ENCODE results near the gene MEI1.
A peak's percentile ranks its signal among the peaks of the same experiment; 100 is the strongest.
"Not testable (repeated sequence)": the region's sequence is repeated elsewhere in the genome, so short reads cannot be mapped to it uniquely, and the experiment has no call there.

The MEI1 gene

GRCh38 chr22:41664951-41665350 lies 34.4 kb upstream of the MEI1 start:
- in situ Hi-C loops (cut with HindIII; ENCODE audit: low sequenced_read_pairs) = no loop called here
- H3K4me3 ChIP-seq (ENCODE audit: low read depth, low read length) = no peak overlapping the region

GRCh38 chr22:41668971-41669911 lies 30.1 kb upstream of the MEI1 start:
- DNase-seq (ENCODE audit: low read depth, low spot score) = peak; percentile 46
- in situ Hi-C loops (cut with HindIII; ENCODE audit: low sequenced_read_pairs) = no loop called here
- H3K4me3 ChIP-seq (ENCODE audit: low read depth, low read length) = no peak overlapping the region
- no peak for TF ChIP-seq CTCF (IDR thresholded peaks at IDR 0.05; ENCODE audit: low read depth, low read length)

More at GRCh38 chr22:41664951-41665350, 34.4 kb upstream of the MEI1 start:
- TF ChIP-seq CTCF (IDR thresholded peaks at IDR 0.05; ENCODE audit: low read depth, low read length) = no peak
- no peak for DNase-seq (ENCODE audit: low read depth, low spot score)

GRCh38 chr22:41672096-41672495 lies 27.2 kb upstream of the MEI1 start:
- DNase-seq (ENCODE audit: low read depth, low spot score) = peak; percentile 22
- H3K4me3 ChIP-seq (ENCODE audit: low read depth, low read length); in situ Hi-C loops (cut with HindIII; ENCODE audit: low sequenced_read_pairs): not testable (repeated sequence)

GRCh38 chr22:41672780-41673509 lies 26.4 kb upstream of the MEI1 start:
- in situ Hi-C loops (cut with HindIII; ENCODE audit: low sequenced_read_pairs) = no loop called here
- TF ChIP-seq CTCF (IDR thresholded peaks at IDR 0.05; ENCODE audit: low read depth, low read length) = peak; percentile 47
- H3K4me3 ChIP-seq (ENCODE audit: low read depth, low read length) = no peak overlapping the region
- DNase-seq (ENCODE audit: low read depth, low spot score) = no peak

GRCh38 chr22:41674846-41675340 lies 24.4 kb upstream of the MEI1 start:
- no peak overlapping the region for H3K4me3 ChIP-seq (ENCODE audit: low read depth, low read length)
- no peak for DNase-seq (ENCODE audit: low read depth, low spot score)
- in situ Hi-C loops (cut with HindIII; ENCODE audit: low sequenced_read_pairs) = no loop called here
- TF ChIP-seq CTCF (IDR thresholded peaks at IDR 0.05; ENCODE audit: low read depth, low read length) = no peak

- in situ Hi-C loops (cut with HindIII; ENCODE audit: low sequenced_read_pairs) = no loop called here
- TF ChIP-seq CTCF (IDR thresholded peaks at IDR 0.05; ENCODE audit: low read depth, low read length) = no peak
Measured at GRCh38 chr22:41676134-41676533, 23.2 kb upstream of the MEI1 start.

More at GRCh38 chr22:41676134-41676533, 23.2 kb upstream of the MEI1 start:
- DNase-seq (ENCODE audit: low read depth, low spot score) = no peak
- no peak overlapping the region for H3K4me3 ChIP-seq (ENCODE audit: low read depth, low read length)
